ENCODE measurements around the gene MYO18B. TPM values are rescaled to one million over a fixed set of nuclear protein-coding genes. Genes with fewer than 3 reads are reported as not detected.

Gene MYO18B
- total and polyA plus RNA-seq, 2 of the 8 experiments (the other 6 are each of a cell fraction or from before 2014, with no cell fraction given): 0.62 to 0.78 TPM

GRCh38 chr22:25760848-25761595 is 19.0 kb downstream of the MYO18B start (continued):
- no peak for TF ChIP-seq NRF1 (IDR thresholded peaks at IDR 0.05; ENCODE audit: low read depth, low read length)
- TF ChIP-seq SIX5 (IDR thresholded peaks at IDR 0.05; ENCODE audit: low read depth, low read length): no peak
- TF ChIP-seq CEBPB (IDR thresholded peaks at IDR 0.05; ENCODE audit: low read depth, low read length): no peak
- TF ChIP-seq SUZ12 (IDR thresholded peaks at IDR 0.05; ENCODE audit: low read length): no peak
- no peak for TF ChIP-seq KDM4A (IDR thresholded peaks at IDR 0.05; ENCODE audit: low read depth, low read length, severe bottlenecking)
